GM12878 (cell line): ENCODE data around the gene ADAM23. TPM values are rescaled to one million over a fixed set of nuclear protein-coding genes. Genes with fewer than 3 reads are reported as not detected.

Experiments used
- ATAC-seq: fragments of 200-7000 bp; cut with Tn5 transposase; 3 replicates; pipeline ENCODE4 v1.9.1; 2020; ENCODE audit warnings: mild to moderate bottlenecking, moderate library complexity
- BruUV-seq: library from RNA; stranded (reverse); fragments of 400-500 nt; replicated peaks from 2 replicates; lab custom pipeline; 2021; lab: Mats Ljungman, UMichigan
- CTCF ChIA-PET: fragments of 300-600 bp; sonication (Branson Sonifier 250); formaldehyde crosslinking; extraction: SDS; loops from one replicate; lab custom pipeline; 2021; ENCODE audit warnings: inconsistent platforms; lab: Yijun Ruan, JAX
- POLR2A ChIA-PET: fragments of 350-600 bp; formaldehyde crosslinking; extraction: SDS; loops from one replicate; lab custom pipeline; 2021; ENCODE audit warnings: inconsistent platforms; lab: Charles Lee
- RAD21 ChIA-PET: fragments of 300-600 bp; sonication (Branson Sonifier 250); formaldehyde crosslinking; loops from one replicate; lab custom pipeline; 2023; ENCODE audit warnings: antibody characterized with exemption; ENCODE audit not compliant: unreplicated experiment; lab: Charles Lee
- SMC1A ChIA-PET: fragments of 300-600 bp; sonication (Branson Sonifier 250); formaldehyde crosslinking; loops from one replicate; lab custom pipeline; 2023; ENCODE audit not compliant: unreplicated experiment, uncharacterized antibody; lab: Charles Lee
- DNase-seq: peaks from one replicate; pipeline ENCODE4 v3.0.0-alpha.2; 2011; ENCODE audit warnings: low read depth, low spot score
- FAIRE-seq: peaks from 3 replicates; lab custom pipeline; 2011; peaks lifted over from hg19 to GRCh38; lab: Jason Lieb, UNC
- H2AFZ ChIP-seq: 2 replicates; pipeline ENCODE4 v1.6.0; 2011; ENCODE audit warnings: low read depth, low read length, control low read depth; ENCODE audit not compliant: control insufficient read depth
- H3K27ac ChIP-seq: 2 replicates; pipeline ENCODE4 v1.5.1; 2011; ENCODE audit warnings: control low read depth; ENCODE audit not compliant: control insufficient read depth, insufficient read depth
- H3K27me3 ChIP-seq, 2 experiments: replicated peaks in 1 of 2; 2 replicates each; pipeline versions ENCODE4 v1.6.0 to v1.6.1; 2011; ENCODE audit warnings: low read length in 1 of 2; ENCODE audit not compliant: control insufficient read depth in 2 of 2, insufficient read depth in 2 of 2
- H3K36me3 ChIP-seq, 2 experiments: 2 replicates each; pipeline ENCODE4 v1.5.1; 2011; ENCODE audit warnings: low read length in 1 of 2; ENCODE audit not compliant: control insufficient read depth in 2 of 2, insufficient read depth in 2 of 2
- H3K4me1 ChIP-seq: 2 replicates; pipeline ENCODE4 v1.6.1; 2011; ENCODE audit warnings: mild to moderate bottlenecking, low read length, moderate library complexity, mixed read lengths; ENCODE audit not compliant: control insufficient read depth, insufficient read depth
- H3K4me2 ChIP-seq: 2 replicates; pipeline ENCODE4 v1.6.0; 2011; ENCODE audit warnings: control low read depth; ENCODE audit not compliant: control insufficient read depth, insufficient read depth
- H3K4me3 ChIP-seq: fragments of 200-600 bp; sonication (generic); 2 replicates; pipeline ENCODE4 v1.5.1; 2016
- H3K79me2 ChIP-seq: 2 replicates; pipeline ENCODE4 v1.6.0; 2011; ENCODE audit warnings: low read length; ENCODE audit not compliant: control insufficient read depth, insufficient read depth
- H3K9ac ChIP-seq: 2 replicates; pipeline ENCODE4 v1.8.0; 2011; ENCODE audit warnings: low read length, control low read depth, mixed read lengths; ENCODE audit not compliant: control insufficient read depth, insufficient read depth
- H3K9me3 ChIP-seq: replicated peaks from 3 replicates; pipeline ENCODE4 v1.5.1; 2011; ENCODE audit warnings: mild to moderate bottlenecking, low read length; ENCODE audit not compliant: control insufficient read depth, insufficient read depth
- H4K20me1 ChIP-seq: 2 replicates; pipeline ENCODE4 v1.6.0; 2011; ENCODE audit not compliant: control insufficient read depth, insufficient read depth
- BCL3 ChIP-seq: IDR thresholded peaks from 2 replicates; pipeline ENCODE4 v1.6.1; 2011; ENCODE audit warnings: borderline replicate concordance, low read depth, mild to moderate bottlenecking, moderate library complexity, low read length; ENCODE audit not compliant: insufficient read depth, poor library complexity, severe bottlenecking
- CBFB ChIP-seq: IDR thresholded peaks from 2 replicates; pipeline ENCODE4 v1.6.1; 2016; ENCODE audit warnings: antibody characterized with exemption, low read depth
- CUX1 ChIP-seq: IDR thresholded peaks from 2 replicates; pipeline ENCODE4 v1.6.1; 2012; ENCODE audit warnings: improper control_type of control experiment, low read depth, low read length; ENCODE audit not compliant: insufficient replicate concordance
- EP300 ChIP-seq, 2 experiments: fragments of 150-350 bp in 1 of 2; IDR thresholded peaks; 2 replicates each; pipeline ENCODE4 v1.6.1; 2011 to 2012; ENCODE audit warnings: low read depth in 2 of 2, low read length in 2 of 2, borderline replicate concordance in 1 of 2, improper control_type of control experiment in 1 of 2, inconsistent platforms in 1 of 2; ENCODE audit not compliant: control insufficient read depth in 1 of 2
- MYB ChIP-seq: fragments of 150-350 bp; IDR thresholded peaks from 2 replicates; pipeline ENCODE4 v1.6.1; 2014; ENCODE audit warnings: mild to moderate bottlenecking, low read depth, low read length, borderline replicate concordance
- PAX8 ChIP-seq: fragments of 450-650 bp; IDR thresholded peaks from 2 replicates; pipeline ENCODE4 v1.6.1; 2017; ENCODE audit warnings: mild to moderate bottlenecking, moderate library complexity
- TBL1XR1 ChIP-seq: IDR thresholded peaks from 2 replicates; pipeline ENCODE4 v1.6.1; 2012; ENCODE audit warnings: low read depth, low read length, improper control_type of control experiment
- WGBS: methylation state at CpG from one replicate; pipeline ENCODE4 v1.1.6; 2016; ENCODE audit warnings: low lambda C conversion rate; ENCODE audit not compliant: insufficient replicate concordance, insufficient coverage; ENCODE audit errors: missing lambda C conversion rate; 5-methylcytosine and 5-hydroxymethylcytosine counted together
- in situ Hi-C: fragments of 300-500 bp; cut with MboI; formaldehyde crosslinking; loops from 9 replicates; pipeline ENCODE4 v1.14.3; 2018; ENCODE audit warnings: mixed read lengths
- intact Hi-C: fragments of 100-400 bp; cut with micrococcal nuclease; formaldehyde crosslinking; loops from one replicate; pipeline ENCODE4 v1.14.2; 2022; ENCODE audit not compliant: unreplicated experiment
- polyA plus RNA-seq, 11 experiments: library from polyadenylated mRNA; depleted of rRNA in 4 of 11; unstranded in 6 of 11; stranded (reverse) in 5 of 11; fragments of >200 nt; fragmentation: Nextera tagmentation in 4 of 11; fragmentation: Illumina TruSeq in 1 of 11; extraction: Ambion mirVana in 4 of 11; extraction: Trizol in 1 of 11; gene quantifications; 1 replicate in 1 of 11; 2 replicates in 10 of 11; pipeline versions ENCODE4 v1.2.1 to v1.2.3, GENCODE V29; 2011 to 2016; ENCODE audit warnings: inconsistent platforms in 2 of 11, missing spikeins in 2 of 11, low read depth in 1 of 11
- total RNA-seq, 4 experiments: library from RNA; depleted of rRNA in 3 of 4; stranded (reverse); fragments of >200 nt in 3 of 4; fragmentation: Illumina TruSeq in 1 of 4; extraction: Trizol in 1 of 4; gene quantifications; 2 replicates each; pipeline versions ENCODE4 v1.2.1 to v1.2.3, GENCODE V29; 2013 to 2021

The ADAM23 gene
- total and polyA plus RNA-seq, 10 of the 15 experiments (the other 5 are each of a cell fraction or from before 2014, with no cell fraction given): 5.7 to 41.8 (median 15.6) TPM

DNA sequence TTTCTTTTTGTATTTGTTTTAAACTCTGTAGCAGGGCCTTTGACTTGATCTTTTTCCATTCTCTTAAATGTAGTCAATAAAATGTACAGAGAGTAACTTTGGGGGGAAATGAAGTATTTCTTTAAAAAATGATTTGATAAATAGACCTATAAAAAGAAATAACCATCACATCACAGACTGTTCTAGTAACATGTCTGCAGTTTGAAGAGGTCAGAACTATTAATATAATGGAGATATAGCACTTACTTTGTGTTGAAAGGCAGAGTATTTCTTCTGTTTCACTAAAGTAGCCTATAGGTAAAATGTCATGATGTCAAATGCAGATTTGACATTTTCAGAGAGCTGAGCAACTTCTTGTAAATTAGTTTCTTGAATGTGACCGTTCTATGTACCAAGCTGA, 143.3 kb downstream of the ADAM23 start (continued):
- no peak for TF ChIP-seq BCL3
- no peak for TF ChIP-seq CUX1

GRCh38 chr2:206597717-206598218, 154.4 kb downstream of the ADAM23 start:
- Histone ChIP-seq H2AFZ (no peak overlapping the region), H3K4me1 (no peaks in the 10 kb centered on the region), H3K79me2 (no peaks in the 10 kb centered on the region), H3K4me2 (no peak overlapping the region), H3K9ac (no peak overlapping the region), H3K36me3 (no peaks in the 10 kb centered on the region), H3K27me3 (no peaks in the 10 kb centered on the region), H3K4me3 (no peak overlapping the region), H3K27ac (no peak overlapping the region), H3K9me3 (no peaks in the 10 kb centered on the region), H4K20me1 (no peaks in the 10 kb centered on the region)
- intact Hi-C loops: no loop called here
- DNase-seq: no peak
- no TSS peak for BruUV-seq
- no peak for ATAC-seq
- RAD21 ChIA-PET: no interaction called here
- SMC1A ChIA-PET: no interaction called here
- POLR2A ChIA-PET: no interaction called here
- in situ Hi-C loops: no loop called here
- WGBS: 18% methylated on average over 3 of the region's 3 CpGs
- CTCF ChIA-PET: interaction anchor here (1.0 to 1.3 kb wide), 2 partner anchors 10 to 27 kb away, joined by 3 read pairs; no protein-coding TSS in a partner anchor
- FAIRE-seq: no peak
- no peak for TF ChIP-seq MYB
- TF ChIP-seq EP300 (IDR thresholded peaks at IDR 0.05; ENCODE audit: borderline replicate concordance in 1 of 2, control insufficient read depth in 1 of 2, low read depth in 2 of 2, low read length in 2 of 2): no peak
- TF ChIP-seq PAX8: no peak
- TF ChIP-seq CUX1: no peak
- no peak for TF ChIP-seq CBFB
- no peak for TF ChIP-seq TBL1XR1
